Tibial nerve (tissue), 4 donors: ENCODE measurements around the gene NKAIN2. TPM values are rescaled to one million over a fixed set of nuclear protein-coding genes. Genes with fewer than 3 reads are reported as not detected.

Source experiments
- DNase-seq, 2 donors: peaks; one replicate each; pipeline ENCODE4 v3.0.0-alpha.2; 2019; ENCODE audit warnings: low spot score in 2 of 2
- H3K27ac ChIP-seq, 4 donors: fragments of 200-600 bp; sonication (generic) in 3 of 4; one replicate each; pipeline ENCODE4 v1.5.1; 2017 to 2019; ENCODE audit warnings: mild to moderate bottlenecking in 1 of 4
- H3K27me3 ChIP-seq, 2 donors: fragments of 200-600 bp; sonication (generic) in 1 of 2; one replicate each; pipeline versions ENCODE4 v1.5.1 to v1.6.0; 2017 to 2019
- H3K36me3 ChIP-seq, 3 donors: fragments of 200-600 bp; sonication (generic); one replicate each; pipeline ENCODE4 v1.5.1; 2018 to 2019
- H3K4me1 ChIP-seq, 4 donors: fragments of 200-600 bp; sonication (generic) in 3 of 4; one replicate each; pipeline ENCODE4 v1.5.1; 2017 to 2019
- H3K4me3 ChIP-seq, 4 donors: fragments of 200-600 bp; sonication (generic) in 3 of 4; one replicate each; pipeline ENCODE4 v1.5.1; 2017 to 2019; ENCODE audit warnings: mild to moderate bottlenecking in 1 of 4, moderate library complexity in 1 of 4
- H3K9me3 ChIP-seq, 4 donors: fragments of 200-600 bp; sonication (generic) in 3 of 4; one replicate each; pipeline ENCODE4 v1.5.1; 2017 to 2019
- EP300 ChIP-seq, 2 donors: sonication (generic); formaldehyde crosslinking; IDR thresholded peaks; one replicate each; pipeline ENCODE4 v1.6.1; 2017; ENCODE audit warnings: antibody characterized with exemption in 2 of 2, mild to moderate bottlenecking in 1 of 2
- POLR2A ChIP-seq, 2 donors: fragments of 450-650 bp; IDR thresholded peaks; one replicate each; pipeline ENCODE4 v1.6.1; 2017; ENCODE audit warnings: antibody characterized with exemption in 2 of 2, mild to moderate bottlenecking in 2 of 2, moderate library complexity in 2 of 2
- WGBS, 2 donors: methylation state at CpG; one replicate each; pipeline ENCODE4 v1.1.5; 2018; 5-methylcytosine and 5-hydroxymethylcytosine counted together
- total RNA-seq, 4 donors: library from RNA; depleted of rRNA; stranded (reverse); fragments of >200 nt; gene quantifications; one replicate each; pipeline ENCODE4 v1.1.0, GENCODE V29; 2016
- TF ChIP-seq, protein P1 (sequence below), 5 experiments: fragments of 200-600 bp in 3 of 5; fragments of 450-650 bp in 2 of 5; sonication (generic) in 3 of 5; IDR thresholded peaks; one replicate each; pipeline ENCODE4 v1.5.1; 2016 to 2019; ENCODE audit warnings: antibody characterized with exemption in 5 of 5, mild to moderate bottlenecking in 3 of 5, moderate library complexity in 2 of 5

The NKAIN2 gene
- total RNA-seq, 4 donors from 2014 or later: 8.1 to 20.8 (median 15.2) TPM

DNA sequence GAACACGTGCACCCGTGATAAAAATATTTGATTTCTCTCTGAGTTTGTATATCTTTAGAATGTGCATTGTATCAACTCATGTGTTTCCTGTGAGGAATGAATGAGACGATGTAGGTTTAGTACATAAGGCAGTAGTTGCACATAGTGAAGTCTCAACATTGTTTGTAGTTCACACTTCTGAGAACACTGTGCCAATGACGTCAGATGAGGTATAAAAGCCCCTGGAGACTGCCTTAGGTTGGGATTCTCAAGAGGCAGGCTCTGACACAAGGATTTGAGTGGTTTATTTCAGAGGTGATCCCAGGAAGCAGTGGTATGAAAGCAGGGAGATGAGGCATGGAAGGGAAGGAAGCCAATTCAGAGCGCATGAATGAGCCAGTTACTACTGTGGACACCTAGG is 2.6 kb upstream of the NKAIN2 start:
- no peaks in the 10 kb centered on the region for H3K9me3 ChIP-seq
- H3K27me3 ChIP-seq: peaks cover 0 to 11% of the 10 kb centered on the region in 2 donors
- H3K27ac ChIP-seq: no peak overlapping the region
- 80 to 82% methylated on average over 5 of the region's 5 CpGs for WGBS, 2 donors
- H3K4me3 ChIP-seq: no peak overlapping the region
- no peak for TF ChIP-seq EP300 (IDR thresholded peaks at IDR 0.05)
- TF ChIP-seq POLR2A (IDR thresholded peaks at IDR 0.05): no peak
- TF ChIP-seq, protein P1, sequence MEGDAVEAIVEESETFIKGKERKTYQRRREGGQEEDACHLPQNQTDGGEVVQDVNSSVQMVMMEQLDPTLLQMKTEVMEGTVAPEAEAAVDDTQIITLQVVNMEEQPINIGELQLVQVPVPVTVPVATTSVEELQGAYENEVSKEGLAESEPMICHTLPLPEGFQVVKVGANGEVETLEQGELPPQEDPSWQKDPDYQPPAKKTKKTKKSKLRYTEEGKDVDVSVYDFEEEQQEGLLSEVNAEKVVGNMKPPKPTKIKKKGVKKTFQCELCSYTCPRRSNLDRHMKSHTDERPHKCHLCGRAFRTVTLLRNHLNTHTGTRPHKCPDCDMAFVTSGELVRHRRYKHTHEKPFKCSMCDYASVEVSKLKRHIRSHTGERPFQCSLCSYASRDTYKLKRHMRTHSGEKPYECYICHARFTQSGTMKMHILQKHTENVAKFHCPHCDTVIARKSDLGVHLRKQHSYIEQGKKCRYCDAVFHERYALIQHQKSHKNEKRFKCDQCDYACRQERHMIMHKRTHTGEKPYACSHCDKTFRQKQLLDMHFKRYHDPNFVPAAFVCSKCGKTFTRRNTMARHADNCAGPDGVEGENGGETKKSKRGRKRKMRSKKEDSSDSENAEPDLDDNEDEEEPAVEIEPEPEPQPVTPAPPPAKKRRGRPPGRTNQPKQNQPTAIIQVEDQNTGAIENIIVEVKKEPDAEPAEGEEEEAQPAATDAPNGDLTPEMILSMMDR (IDR thresholded peaks at IDR 0.05): no peak
- H3K36me3 ChIP-seq: no peaks in the 10 kb centered on the region
- peaks cover 0 to 14% (median 7%) of the 10 kb centered on the region in 4 donors for H3K4me1 ChIP-seq
- DNase-seq: no peak

- Histone ChIP-seq H3K36me3 (no peaks in the 10 kb centered on the region), H3K4me1 (peaks cover 0 to 17% (median 7%) of the 10 kb centered on the region in 4 donors), H3K27me3 (peaks cover 0 to 11% of the 10 kb centered on the region in 2 donors), H3K27ac (peak overlapping the region in 2 of 4 donors; percentile 86 to 87), H3K4me3 (peak overlapping the region in 3 of 4 donors; percentile 54 to 85 (median 80)), H3K9me3 (no peaks in the 10 kb centered on the region)
- TF ChIP-seq POLR2A (IDR thresholded peaks at IDR 0.05) (no peak), EP300 (IDR thresholded peaks at IDR 0.05) (no peak)
- TF ChIP-seq, protein P1 (IDR thresholded peaks at IDR 0.05): no peak
- no peak for DNase-seq
- WGBS, 2 donors: 16% methylated on average over 6 of the region's 6 CpGs
Observed at GRCh38 chr6:123802351-123802696, 1.3 kb upstream of the NKAIN2 start.

- no peaks in the 10 kb centered on the region for H3K9me3 ChIP-seq
- no peaks in the 10 kb centered on the region for H3K36me3 ChIP-seq
- TF ChIP-seq POLR2A (IDR thresholded peaks at IDR 0.05): no peak
- peak in 1 of 2 donors; percentile 17 for TF ChIP-seq EP300 (IDR thresholded peaks at IDR 0.05)
- TF ChIP-seq, protein P1 (IDR thresholded peaks at IDR 0.05): peak; percentile 70 to 93 (median 85)
- WGBS, 2 donors: 0 to 1% methylated on average over 57 of the region's 61 CpGs
- peak; percentile 70 to 72 for DNase-seq
- peak overlapping the region; percentile 34 to 87 (median 66) for H3K27ac ChIP-seq
- H3K27me3 ChIP-seq: peaks cover 0 to 11% of the 10 kb centered on the region in 2 donors
- H3K4me1 ChIP-seq: peaks cover 0 to 17% (median 7%) of the 10 kb centered on the region in 4 donors
- H3K4me3 ChIP-seq: peak overlapping the region; percentile 36 to 85 (median 67)
Observed at GRCh38 chr6:123802697-123803503, 765 bp upstream of the NKAIN2 start.

DNA sequence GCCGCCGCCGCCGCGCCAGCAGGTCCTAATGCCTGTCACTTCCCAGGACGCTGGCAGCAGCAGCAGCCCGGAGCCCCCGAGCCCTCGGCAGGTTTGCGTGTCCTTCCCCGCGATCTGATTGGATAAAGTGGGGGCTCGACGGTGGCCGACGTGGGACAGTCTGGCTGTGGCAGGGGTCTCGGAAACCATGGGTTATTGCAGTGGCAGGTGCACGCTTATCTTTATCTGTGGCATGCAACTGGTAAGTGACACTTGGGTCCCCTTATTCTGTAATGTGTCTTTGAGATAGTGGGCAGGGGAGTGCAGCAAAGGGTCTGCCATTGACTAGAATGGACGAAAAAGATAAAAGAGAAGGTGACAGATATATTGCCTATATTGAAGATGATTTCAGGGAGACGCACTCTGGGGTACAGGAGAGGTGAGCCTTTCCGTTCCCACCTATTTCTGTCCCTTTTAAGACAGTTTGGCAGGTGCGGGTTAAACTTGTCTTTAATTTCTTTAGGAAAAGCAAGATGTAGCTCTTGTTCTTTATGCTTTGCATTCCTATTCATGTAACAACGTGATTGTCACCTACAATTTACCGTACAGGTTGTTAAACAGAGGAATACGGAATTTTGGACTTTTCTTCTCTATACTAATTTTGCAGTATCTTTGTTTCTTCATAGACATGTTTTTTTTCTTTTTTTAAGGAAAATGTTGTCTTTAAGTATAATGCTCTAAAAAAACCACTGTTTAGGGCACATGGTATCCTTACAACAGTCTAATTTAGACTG is 535 bp downstream of the NKAIN2 start:
- no peak for TF ChIP-seq POLR2A (IDR thresholded peaks at IDR 0.05)
- TF ChIP-seq, protein P1 (IDR thresholded peaks at IDR 0.05): no peak
- no peak for TF ChIP-seq EP300 (IDR thresholded peaks at IDR 0.05)
- 7 to 9% methylated on average over 16 to 25 of the region's 25 CpGs for WGBS, 2 donors
- Histone ChIP-seq H3K4me1 (peaks cover 0 to 29% (median 7%) of the 10 kb centered on the region in 4 donors), H3K27me3 (peaks cover 0 to 11% of the 10 kb centered on the region in 2 donors), H3K36me3 (no peaks in the 10 kb centered on the region), H3K4me3 (peak overlapping the region; percentile 35 to 80 (median 36)), H3K9me3 (no peaks in the 10 kb centered on the region), H3K27ac (peak overlapping the region in 3 of 4 donors; percentile 51 to 86 (median 59))
- DNase-seq: no peak
